ENCODE data around the gene VARS2. TPM values are rescaled to one million over a fixed set of nuclear protein-coding genes. Genes with fewer than 3 reads are reported as not detected.

VARS2 gene
- total and polyA plus RNA-seq, 9 of the 15 experiments (the other 6 are each of a cell fraction or from before 2014, with no cell fraction given), result 1.6 to 53.6 (median 29.9) TPM

DNA sequence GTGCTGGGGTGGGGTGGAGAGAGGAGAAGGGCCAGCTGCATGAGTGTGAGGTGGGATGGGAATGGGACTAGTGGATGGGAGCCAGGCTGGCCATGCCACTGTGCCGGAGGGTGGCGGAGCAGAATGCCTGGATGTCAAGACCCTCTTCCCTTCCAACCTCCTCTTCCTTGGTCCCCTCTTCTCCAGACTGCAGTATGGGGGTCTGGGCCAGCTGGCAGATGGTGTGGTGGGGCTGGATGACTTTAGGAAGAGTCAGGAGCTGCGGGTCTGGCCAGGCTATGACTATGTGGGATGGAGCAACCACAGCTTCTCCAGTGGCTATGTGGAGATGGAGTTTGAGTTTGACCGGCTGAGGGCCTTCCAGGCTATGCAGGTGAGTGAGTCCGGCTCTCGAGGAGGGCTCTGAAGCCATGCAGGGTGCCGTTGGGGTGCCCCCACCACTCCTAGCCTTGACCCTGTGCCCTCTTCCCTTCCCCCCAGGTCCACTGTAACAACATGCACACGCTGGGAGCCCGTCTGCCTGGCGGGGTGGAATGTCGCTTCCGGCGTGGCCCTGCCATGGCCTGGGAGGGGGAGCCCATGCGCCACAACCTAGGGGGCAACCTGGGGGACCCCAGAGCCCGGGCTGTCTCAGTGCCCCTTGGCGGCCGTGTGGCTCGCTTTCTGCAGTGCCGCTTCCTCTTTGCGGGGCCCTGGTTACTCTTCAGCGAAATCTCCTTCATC lies 22.1 kb upstream of the VARS2 start:
- ChIA-PET POLR2A (interaction anchor here (0.7 to 1.9 kb wide), 2 partner anchors 12 to 19 kb away, joined by 3 to 8 read pairs; no protein-coding TSS in a partner anchor), CTCF (ENCODE audit: low intra/inter-chr PET ratio) (no interaction called here)
- no TSS peak for BruUV-seq (replicated peaks)
- Histone ChIP-seq H2AFZ (ENCODE audit: low read depth, low read length) (no peak overlapping the region), H4K20me1 (replicated peaks; ENCODE audit: control insufficient read depth, insufficient read depth, low read length) (peaks cover under 1% of the 10 kb centered on the region), H3K9me1 (ENCODE audit: control insufficient read depth, insufficient read depth, low read length) (no peaks in the 10 kb centered on the region), H3K27me3 (ENCODE audit: control insufficient read depth in 2 of 2, insufficient read depth in 2 of 2, low read length in 2 of 2) (no peaks in the 10 kb centered on the region), H3K9ac (ENCODE audit: insufficient read depth in 1 of 2, low read depth in 2 of 2, low read length in 2 of 2) (peak overlapping the region in 1 of 2 experiments; percentile 33; a peak in 2 of 4 replicates), H3K27ac (ENCODE audit: extremely low read depth, low read depth, low read length) (no peak overlapping the region), H3K36me3 (ENCODE audit: control insufficient read depth, insufficient read depth, low read length) (peaks cover 73% of the 10 kb centered on the region), H3K79me2 (ENCODE audit: control insufficient read depth, insufficient read depth, low read length) (peaks cover 19% of the 10 kb centered on the region), H3K4me3 (no peak overlapping the region), H3K4me2 (ENCODE audit: insufficient read depth, low read length) (no peak overlapping the region), H3K4me1 (replicated peaks in 1 of 2; ENCODE audit: control insufficient read depth in 2 of 2, insufficient read depth in 2 of 2, low read length in 2 of 2) (peaks cover 5 to 20% of the 10 kb centered on the region in 2 experiments), H3K9me3 (replicated peaks; ENCODE audit: control insufficient read depth, insufficient read depth, low read depth, low read length) (no peaks in the 10 kb centered on the region)
- TF ChIP-seq, protein P1, sequence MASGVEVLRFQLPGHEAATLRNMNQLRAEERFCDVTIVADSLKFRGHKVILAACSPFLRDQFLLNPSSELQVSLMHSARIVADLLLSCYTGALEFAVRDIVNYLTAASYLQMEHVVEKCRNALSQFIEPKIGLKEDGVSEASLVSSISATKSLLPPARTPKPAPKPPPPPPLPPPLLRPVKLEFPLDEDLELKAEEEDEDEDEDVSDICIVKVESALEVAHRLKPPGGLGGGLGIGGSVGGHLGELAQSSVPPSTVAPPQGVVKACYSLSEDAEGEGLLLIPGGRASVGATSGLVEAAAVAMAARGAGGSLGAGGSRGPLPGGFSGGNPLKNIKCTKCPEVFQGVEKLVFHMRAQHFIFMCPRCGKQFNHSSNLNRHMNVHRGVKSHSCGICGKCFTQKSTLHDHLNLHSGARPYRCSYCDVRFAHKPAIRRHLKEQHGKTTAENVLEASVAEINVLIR (CRISPR knock-in tag; IDR thresholded peaks at IDR 0.05), result no peak
- no peak for TF ChIP-seq LCOR (CRISPR knock-in tag; IDR thresholded peaks at IDR 0.05)
- TF ChIP-seq ZNF707 (CRISPR knock-in tag; conservative IDR thresholded peaks at IDR 0.05), result no peak
- TF ChIP-seq ZNF639 (CRISPR knock-in tag; conservative IDR thresholded peaks at IDR 0.05 in 1 of 2, IDR thresholded peaks at IDR 0.05 in 1 of 2), result no peak
- no peak for TF ChIP-seq THAP12 (CRISPR knock-in tag; IDR thresholded peaks at IDR 0.05)
- TF ChIP-seq XRCC3 (IDR thresholded peaks at IDR 0.05), result no peak
- no peak for TF ChIP-seq MED1 (CRISPR knock-in tag; IDR thresholded peaks at IDR 0.05; ENCODE audit: borderline replicate concordance)
- TF ChIP-seq ZNF57 (CRISPR knock-in tag; IDR thresholded peaks at IDR 0.05), result no peak
- no peak for TF ChIP-seq TCF3 (CRISPR knock-in tag; IDR thresholded peaks at IDR 0.05)
- TF ChIP-seq NFRKB (IDR thresholded peaks at IDR 0.05; ENCODE audit: low read depth), result no peak
- TF ChIP-seq POLR2G (IDR thresholded peaks at IDR 0.05; ENCODE audit: low read depth, low read length), result peak; percentile 44; the same call in 1 of the 2 replicates
- TF ChIP-seq DMBX1 (CRISPR knock-in tag; IDR thresholded peaks at IDR 0.05; ENCODE audit: borderline replicate concordance), result no peak
- TF ChIP-seq RBFOX2 (IDR thresholded peaks at IDR 0.05; ENCODE audit: low read depth, low read length), result 0 out of 2 replicates have a peak, but pooled peaks have one; percentile 17
- 89% methylated on average over 15 of the region's 21 CpGs for WGBS (ENCODE audit: insufficient coverage, low coverage, missing lambda C conversion rate)
- intact Hi-C loops (cut with micrococcal nuclease) (no loop called here), in situ Hi-C loops (cut with MboI) (no loop called here)
- DNase-seq (ENCODE audit: extremely low read depth in 1 of 4, low spot score in 3 of 4), result no peak
- ATAC-seq, result no peak
- FAIRE-seq, result no peak

Measured in K562 (cell line).